T-cell (primary cell): ENCODE measurements around the gene POU4F1. TPM values are rescaled to one million over a fixed set of nuclear protein-coding genes. Genes with fewer than 3 reads are reported as not detected.

Experiments
- total RNA-seq, 35 experiments: library from RNA in 6 of 35; stranded (reverse) in 6 of 35; fragments of 120-200 nt in 1 of 35; gene quantifications; one replicate each; pipeline versions ENCODE4 v1.2.1 to v1.2.4 and lab custom pipeline; 2013 to 2026

The POU4F1 gene
- total RNA-seq, 5 donors from 2014 or later (not counting 1 experiment from before 2014, with no cell fraction given) = 0.07 to 0.13 (median 0.10) TPM; not detected in 1

Other genes with a start within 250 kb of the POU4F1 start
- gene OBI1, start 55.6 kb upstream of the POU4F1 start, total RNA-seq = 10 to 100 TPM in 3 of 5 donors, 1 to 10 TPM in 2; 4.8 to 14.3 (median 12.3) TPM